ENCODE data around the gene MAPK11. TPM values are rescaled to one million over a fixed set of nuclear protein-coding genes. Genes with fewer than 3 reads are reported as not detected.

The MAPK11 gene
- total RNA-seq, 1 donor from 2014 or later, result 10.0 TPM

GRCh38 chr22:50270666-50271394 is 650 bp upstream of the MAPK11 start:
- DNase-seq (ENCODE audit: missing footprints) (peak; percentile 87), ATAC-seq (peak; percentile 55)
- intact Hi-C loops (cut with DNase I), result loop anchor here (2.0 to 5.0 kb wide), 2 partner anchors 18 to 36 kb away; partner anchors contain the start of gene PLXNB2

- ATAC-seq (no peak), DNase-seq (ENCODE audit: missing footprints) (no peak)
- intact Hi-C loops (cut with DNase I), result no loop called here
Observed at GRCh38 chr22:50269573-50269969, 609 bp downstream of the MAPK11 start.

- ATAC-seq (no peak), DNase-seq (ENCODE audit: missing footprints) (no peak)
- intact Hi-C loops (cut with DNase I), result no loop called here
Observed at GRCh38 chr22:50268655-50269113, 1.5 kb downstream of the MAPK11 start.

GRCh38 chr22:50267591-50268390 is 2.4 kb downstream of the MAPK11 start:
- ATAC-seq (peak; percentile 57), DNase-seq (ENCODE audit: missing footprints) (no peak)
- intact Hi-C loops (cut with DNase I), result no loop called here

GRCh38 chr22:50266994-50267393 is 3.2 kb downstream of the MAPK11 start:
- intact Hi-C loops (cut with DNase I), result no loop called here
- no peak for ATAC-seq
- DNase-seq (ENCODE audit: missing footprints), result no peak

- intact Hi-C loops (cut with DNase I), result no loop called here
- ATAC-seq, result no peak
- no peak for DNase-seq (ENCODE audit: missing footprints)
Observed at GRCh38 chr22:50264946-50265669, 5.1 kb downstream of the MAPK11 start.

GRCh38 chr22:50264104-50264745 is 6.0 kb downstream of the MAPK11 start:
- intact Hi-C loops (cut with DNase I), result no loop called here
- ATAC-seq (no peak), DNase-seq (ENCODE audit: missing footprints) (no peak)

GRCh38 chr22:50262973-50263617 is 7.1 kb downstream of the MAPK11 start:
- ATAC-seq, result no peak
- intact Hi-C loops (cut with DNase I), result no loop called here
- no peak for DNase-seq (ENCODE audit: missing footprints)

GRCh38 chr22:50262460-50262911 is 7.7 kb downstream of the MAPK11 start:
- no peak for ATAC-seq
- intact Hi-C loops (cut with DNase I), result no loop called here
- DNase-seq (ENCODE audit: missing footprints), result no peak

- no peak for ATAC-seq
- intact Hi-C loops (cut with DNase I), result no loop called here
- DNase-seq (ENCODE audit: missing footprints), result peak; percentile 60
Observed at GRCh38 chr22:50261615-50262459, 8.3 kb downstream of the MAPK11 start, which contains the start of gene MAPK12. Gene MAPK12 (minus strand): TSS chr22:50261683. CDS start chr22:50261509, 174 bp downstream.

GRCh38 chr22:50260801-50261614 is 9.2 kb downstream of the MAPK11 start:
- DNase-seq (ENCODE audit: missing footprints) (peak; percentile 71), ATAC-seq (no peak)
- intact Hi-C loops (cut with DNase I), result no loop called here

GRCh38 chr22:50260434-50260800 is 9.8 kb downstream of the MAPK11 start:
- ATAC-seq, result no peak
- intact Hi-C loops (cut with DNase I), result no loop called here
- DNase-seq (ENCODE audit: missing footprints), result no peak

- ATAC-seq, result no peak
- no peak for DNase-seq (ENCODE audit: missing footprints)
- intact Hi-C loops (cut with DNase I), result no loop called here
Observed at GRCh38 chr22:50259302-50259701, 10.9 kb downstream of the MAPK11 start.

- DNase-seq (ENCODE audit: missing footprints) (no peak), ATAC-seq (peak; percentile 84)
- intact Hi-C loops (cut with DNase I), result no loop called here
Observed at GRCh38 chr22:50258361-50259292, 11.6 kb downstream of the MAPK11 start.

GRCh38 chr22:50257451-50258360 is 12.5 kb downstream of the MAPK11 start:
- ATAC-seq, result peak; percentile 2
- intact Hi-C loops (cut with DNase I), result no loop called here
- DNase-seq (ENCODE audit: missing footprints), result no peak

Data from Right ventricle myocardium inferior (tissue), 1 donor.